ENCODE measurements around the gene CILP.
A peak's percentile ranks its signal among the peaks of the same experiment; 100 is the strongest.
"Not testable (repeated sequence)": the region's sequence is repeated elsewhere in the genome, so short reads cannot be mapped to it uniquely, and the experiment has no call there.

The CILP gene

GRCh38 chr15:65194826-65195547, 16.3 kb downstream of the CILP start:
- no peak for DNase-seq

GRCh38 chr15:65192016-65192415, 19.3 kb downstream of the CILP start:
- DNase-seq, result no peak

- no peak for DNase-seq
Measured at GRCh38 chr15:65189102-65189740, 22.1 kb downstream of the CILP start.

GRCh38 chr15:65188472-65188871, 22.8 kb downstream of the CILP start:
- not testable (repeated sequence) for DNase-seq

GRCh38 chr15:65184868-65185717, 26.2 kb downstream of the CILP start, which contains the start of gene CLPX:
CLPX (minus strand) TSS chr15:65185342; CDS start chr15:65185153, 189 bp downstream.
- peak; percentile 87 for DNase-seq

GRCh38 chr15:65184305-65184867, 26.9 kb downstream of the CILP start:
- DNase-seq, result peak; percentile 19

- no peak for DNase-seq
Measured at GRCh38 chr15:65183865-65184159, 27.5 kb downstream of the CILP start.

GRCh38 chr15:65182538-65182937, 28.7 kb downstream of the CILP start:
- no peak for DNase-seq

- DNase-seq, result not testable (repeated sequence)
Measured at GRCh38 chr15:65181582-65182353, 29.5 kb downstream of the CILP start.

GRCh38 chr15:65180167-65180566, 31.1 kb downstream of the CILP start:
- no peak for DNase-seq

- no peak for DNase-seq
Measured at GRCh38 chr15:65177901-65178300, 33.4 kb downstream of the CILP start.

GRCh38 chr15:65176056-65176455, 35.2 kb downstream of the CILP start:
- no peak for DNase-seq

- DNase-seq, result no peak
Measured at GRCh38 chr15:65175511-65175910, 35.8 kb downstream of the CILP start.

GRCh38 chr15:65174509-65174908, 36.8 kb downstream of the CILP start:
- DNase-seq, result no peak

- no peak for DNase-seq
Measured at GRCh38 chr15:65172531-65172930, 38.7 kb downstream of the CILP start.

- no peak for DNase-seq
Measured at GRCh38 chr15:65171428-65171827, 39.8 kb downstream of the CILP start.

GRCh38 chr15:65165875-65166274, 45.4 kb downstream of the CILP start:
- DNase-seq, result no peak

GRCh38 chr15:65164139-65164538, 47.1 kb downstream of the CILP start:
- no peak for DNase-seq

GRCh38 chr15:65163041-65163440, 48.2 kb downstream of the CILP start:
- DNase-seq, result no peak

- no peak for DNase-seq
Measured at GRCh38 chr15:65156692-65157091, 54.6 kb downstream of the CILP start.

GRCh38 chr15:65154720-65155119, 56.6 kb downstream of the CILP start:
- DNase-seq, result no peak

- no peak for DNase-seq
Measured at GRCh38 chr15:65147902-65148301, 63.4 kb downstream of the CILP start.

- no peak for DNase-seq
Measured at GRCh38 chr15:65146438-65146837, 64.8 kb downstream of the CILP start.

Data from stimulated activated naive CD4-positive, alpha-beta T cell treated with Interleukin-2 at 50 U/mL for 16 hours (primary cell).